H9 (cell line): ENCODE data around the gene CXXC5. TPM values are rescaled to one million over a fixed set of nuclear protein-coding genes. Genes with fewer than 3 reads are reported as not detected.
A peak's percentile ranks its signal among the peaks of the same experiment; 100 is the strongest.

ENCODE experiments used
- DNase-seq: peaks from one replicate; pipeline ENCODE4 v3.0.0-alpha.2; 2017
- H2AFZ ChIP-seq: one replicate; pipeline ENCODE4 v1.6.1; 2013; ENCODE audit warnings: mild to moderate bottlenecking, low read length, control low read depth, moderate library complexity
- H2AK5ac ChIP-seq: 2 replicates; pipeline ENCODE4 v1.6.1; 2013; ENCODE audit warnings: low read length, control low read depth, mixed read lengths; ENCODE audit not compliant: insufficient read length
- H2BK120ac ChIP-seq: one replicate; pipeline ENCODE4 v1.6.1; 2013; ENCODE audit warnings: low read depth, mild to moderate bottlenecking, low read length, control low read depth, inconsistent platforms; ENCODE audit not compliant: poor library complexity, severe bottlenecking
- H2BK12ac ChIP-seq: 2 replicates; pipeline ENCODE4 v1.6.1; 2013; ENCODE audit warnings: low read length, control low read depth, mixed read lengths, low read depth; ENCODE audit not compliant: insufficient read length
- H2BK15ac ChIP-seq: 2 replicates; pipeline ENCODE4 v1.6.1; 2013; ENCODE audit warnings: low read depth, low read length, control low read depth
- H2BK20ac ChIP-seq: one replicate; pipeline ENCODE4 v1.6.1; 2013; ENCODE audit warnings: low read depth, mild to moderate bottlenecking, low read length, control low read depth, inconsistent platforms; ENCODE audit not compliant: poor library complexity, severe bottlenecking
- H2BK5ac ChIP-seq: 2 replicates; pipeline ENCODE4 v1.6.1; 2013; ENCODE audit warnings: low read length, control low read depth, mixed read lengths; ENCODE audit not compliant: insufficient read length
- H3K14ac ChIP-seq: 2 replicates; pipeline ENCODE4 v1.6.1; 2013; ENCODE audit warnings: low read length, control low read depth; ENCODE audit not compliant: insufficient read depth
- H3K18ac ChIP-seq: 2 replicates; pipeline ENCODE4 v1.6.1; 2013; ENCODE audit warnings: low read depth, mild to moderate bottlenecking, mixed read lengths, low read length, control low read depth; ENCODE audit not compliant: insufficient read length
- H3K23ac ChIP-seq: 2 replicates; pipeline ENCODE4 v1.6.1; 2013; ENCODE audit warnings: low read length, control low read depth, mixed read lengths, low read depth; ENCODE audit not compliant: insufficient read length
- H3K23me2 ChIP-seq: 2 replicates; pipeline ENCODE4 v1.6.1; 2013; ENCODE audit warnings: low read depth, mild to moderate bottlenecking, mixed read lengths, low read length, control low read depth; ENCODE audit not compliant: insufficient read length, poor library complexity, severe bottlenecking
- H3K27ac ChIP-seq: 2 replicates; pipeline ENCODE4 v1.5.1; 2013; ENCODE audit warnings: low read length, control low read depth, mixed read lengths, low read depth; ENCODE audit not compliant: insufficient read length
- H3K27me3 ChIP-seq: 2 replicates; pipeline ENCODE4 v1.6.1; 2013; ENCODE audit warnings: low read length, control low read depth, inconsistent platforms; ENCODE audit not compliant: insufficient read depth
- H3K4ac ChIP-seq: 2 replicates; pipeline ENCODE4 v1.6.1; 2013; ENCODE audit warnings: low read depth, mild to moderate bottlenecking, control low read depth, inconsistent platforms, low read length, moderate library complexity
- H3K4me1 ChIP-seq: 2 replicates; pipeline ENCODE4 v1.6.1; 2013; ENCODE audit warnings: low read length, control low read depth, inconsistent platforms; ENCODE audit not compliant: insufficient read depth
- H3K4me2 ChIP-seq: 2 replicates; pipeline ENCODE4 v1.6.1; 2013; ENCODE audit warnings: low read length, control low read depth, mixed read lengths; ENCODE audit not compliant: insufficient read length, insufficient read depth
- H3K56ac ChIP-seq: 2 replicates; pipeline ENCODE4 v1.6.1; 2013; ENCODE audit warnings: low read depth, mild to moderate bottlenecking, mixed read lengths, low read length, control low read depth; ENCODE audit not compliant: insufficient read length
- H3K79me1 ChIP-seq: 2 replicates; pipeline ENCODE4 v1.6.1; 2013; ENCODE audit warnings: low read depth, mild to moderate bottlenecking, moderate library complexity, low read length, control low read depth, inconsistent platforms; ENCODE audit not compliant: insufficient read depth, poor library complexity, severe bottlenecking
- H3K79me2 ChIP-seq: 2 replicates; pipeline ENCODE4 v1.6.1; 2013; ENCODE audit warnings: low read length, control low read depth, inconsistent platforms; ENCODE audit not compliant: insufficient read depth
- H3K9ac ChIP-seq: 2 replicates; pipeline ENCODE4 v1.6.1; 2013; ENCODE audit warnings: low read length, control low read depth, mixed read lengths; ENCODE audit not compliant: insufficient read length; ENCODE audit errors: extremely low read depth
- H3K9me3 ChIP-seq: one replicate; pipeline ENCODE4 v1.6.1; 2013; ENCODE audit warnings: low read depth, low read length, inconsistent platforms; ENCODE audit not compliant: control insufficient read depth
- H3T11ph ChIP-seq: one replicate; pipeline ENCODE4 v1.6.1; 2013; ENCODE audit warnings: mild to moderate bottlenecking, low read length, control low read depth, inconsistent platforms
- H4K20me1 ChIP-seq: one replicate; pipeline ENCODE4 v1.6.1; 2013; ENCODE audit not compliant: control insufficient read depth, insufficient read length, insufficient read depth
- H4K5ac ChIP-seq: 2 replicates; pipeline ENCODE4 v1.6.1; 2013; ENCODE audit warnings: low read depth, mild to moderate bottlenecking, mixed read lengths, low read length, control low read depth; ENCODE audit not compliant: insufficient read length
- H4K8ac ChIP-seq: replicated peaks from 2 replicates; pipeline ENCODE4 v1.6.1; 2013; ENCODE audit warnings: low read length, control low read depth, mixed read lengths, low read depth; ENCODE audit not compliant: insufficient read length
- H4K91ac ChIP-seq: 2 replicates; pipeline ENCODE4 v1.6.1; 2013; ENCODE audit warnings: low read depth, mild to moderate bottlenecking, moderate library complexity, mixed read lengths, low read length, control low read depth; ENCODE audit not compliant: insufficient read length
- H3K27ac Mint-ChIP-seq, 3 experiments: 2 replicates in 2 of 3; 3 replicates in 1 of 3; pipeline ENCODE4 v1.8.0; 2020 to 2021; ENCODE audit warnings: mixed read lengths in 3 of 3, mild to moderate bottlenecking in 1 of 3, moderate library complexity in 1 of 3
- H3K27me3 Mint-ChIP-seq: 2 replicates; pipeline ENCODE4 v1.8.0; 2021; ENCODE audit warnings: low read depth, mild to moderate bottlenecking, moderate library complexity, mixed read lengths
- H3K36me3 Mint-ChIP-seq, 3 experiments: 2 replicates in 2 of 3; 3 replicates in 1 of 3; pipeline ENCODE4 v1.8.0; 2020 to 2021; ENCODE audit warnings: low read depth in 3 of 3, mixed read lengths in 3 of 3; ENCODE audit not compliant: insufficient read depth in 1 of 3
- H3K4me1 Mint-ChIP-seq, 2 experiments: 2 replicates each; pipeline ENCODE4 v1.8.0; 2020; ENCODE audit warnings: mixed read lengths in 2 of 2
- H3K4me3 Mint-ChIP-seq, 2 experiments: 2 replicates in 1 of 2; 3 replicates in 1 of 2; pipeline ENCODE4 v1.8.0; 2020 to 2021; ENCODE audit warnings: mild to moderate bottlenecking in 2 of 2, mixed read lengths in 2 of 2, moderate library complexity in 1 of 2
- H3K9me3 Mint-ChIP-seq, 2 experiments: 2 replicates in 1 of 2; 3 replicates in 1 of 2; pipeline ENCODE4 v1.8.0; 2020; ENCODE audit warnings: mild to moderate bottlenecking in 2 of 2, mixed read lengths in 2 of 2, moderate library complexity in 1 of 2
- WGBS: extraction: QIAGEN DNeasy Blood & Tissue Kit; methylation state at CpG from one replicate; pipeline ENCODE4 v1.1.7; 2013; ENCODE audit warnings: missing lambda C conversion rate, low lambda C conversion rate, mixed read lengths; ENCODE audit not compliant: insufficient read length; ENCODE audit errors: extremely low coverage; 5-methylcytosine and 5-hydroxymethylcytosine counted together
- total RNA-seq: library from RNA; stranded (reverse); gene quantifications from 2 replicates; pipeline ENCODE4 v1.2.1, GENCODE V29; 2021
- TF ChIP-seq, protein P1 (sequence below): fragments of 200-600 bp; sonication (generic); conservative IDR thresholded peaks from 3 replicates; pipeline ENCODE4 v1.8.0; 2021; ENCODE audit warnings: antibody characterized with exemption, mild to moderate bottlenecking

Gene CXXC5
- total RNA-seq, 1 experiment from 2014 or later: 105 TPM

DNA sequence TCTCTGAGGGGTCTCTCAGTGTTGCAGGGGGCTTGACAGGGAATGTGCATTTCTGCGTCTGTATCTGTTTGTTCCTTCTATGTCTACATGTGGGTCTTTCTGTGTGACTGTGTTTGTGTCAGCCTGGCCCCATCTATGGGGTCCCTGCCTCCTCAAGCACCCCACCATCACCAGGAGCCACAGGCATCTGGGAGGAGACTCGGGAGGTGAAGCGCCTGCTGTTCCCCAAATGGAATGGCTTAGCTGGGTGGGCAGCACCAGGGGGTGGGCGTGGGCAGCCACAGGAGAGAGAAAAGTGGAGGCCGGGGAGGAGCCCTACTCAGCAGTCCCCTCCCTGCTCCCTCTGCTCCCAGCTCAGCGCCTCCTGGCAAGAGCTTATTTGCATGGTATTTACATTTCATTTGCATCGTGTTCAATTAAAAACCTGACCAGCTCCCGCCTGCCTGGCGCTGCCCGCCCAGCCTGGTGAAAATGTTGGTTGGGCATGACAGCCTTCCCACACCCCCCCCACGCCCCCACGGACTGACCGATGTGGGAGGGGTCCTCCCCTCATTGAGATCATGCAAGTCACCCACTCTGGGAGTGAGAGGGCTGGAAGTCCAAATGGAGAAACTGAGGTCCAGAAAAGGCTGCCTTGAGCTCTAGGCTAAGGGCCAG, 50.5 kb downstream of the CXXC5 start:
- H3K4me3 Mint-ChIP-seq: peak overlapping the region in 1 of 2 experiments; percentile 60; a peak in 4 of 5 replicates
- H3K27me3 Mint-ChIP-seq: peaks cover 34% of the 10 kb centered on the region
- Histone ChIP-seq H2AFZ (no peak overlapping the region), H3K18ac (no peak overlapping the region), H2BK12ac (no peak overlapping the region), H4K8ac (no peak overlapping the region), H3K27me3 (no peaks in the 10 kb centered on the region; the same call in 1 of the 2 replicates), H3K4ac (no peak overlapping the region), H4K5ac (no peak overlapping the region), H3K9ac (no peak overlapping the region), H3K23ac (no peak overlapping the region), H3K4me1 (peaks cover 10% of the 10 kb centered on the region), H2BK5ac (no peak overlapping the region), H2BK120ac (no peak overlapping the region), H4K20me1 (no peaks in the 10 kb centered on the region), H2BK15ac (no peak overlapping the region), H3K9me3 (no peaks in the 10 kb centered on the region), H3K27ac (no peak overlapping the region), H2AK5ac (no peak overlapping the region), H3T11ph (no peak overlapping the region), H3K4me2 (no peak overlapping the region), H4K91ac (no peak overlapping the region), H2BK20ac (no peak overlapping the region), H3K23me2 (peaks cover 7% of the 10 kb centered on the region), H3K79me1 (no peaks in the 10 kb centered on the region), H3K56ac (no peak overlapping the region), H3K79me2 (no peaks in the 10 kb centered on the region), H3K14ac (no peak overlapping the region)
- H3K9me3 Mint-ChIP-seq: no peaks in the 10 kb centered on the region
- H3K36me3 Mint-ChIP-seq: peaks cover 0 to 2% (median 0%) of the 10 kb centered on the region in 3 experiments; a peak in 1 of 7 replicates
- WGBS: no CpG with 5 or more reads among the region's 13 CpGs
- DNase-seq: peak; percentile 94
- H3K27ac Mint-ChIP-seq: peak overlapping the region; percentile 71 to 82 (median 74); a peak in 5 of 7 replicates
- TF ChIP-seq, protein P1, sequence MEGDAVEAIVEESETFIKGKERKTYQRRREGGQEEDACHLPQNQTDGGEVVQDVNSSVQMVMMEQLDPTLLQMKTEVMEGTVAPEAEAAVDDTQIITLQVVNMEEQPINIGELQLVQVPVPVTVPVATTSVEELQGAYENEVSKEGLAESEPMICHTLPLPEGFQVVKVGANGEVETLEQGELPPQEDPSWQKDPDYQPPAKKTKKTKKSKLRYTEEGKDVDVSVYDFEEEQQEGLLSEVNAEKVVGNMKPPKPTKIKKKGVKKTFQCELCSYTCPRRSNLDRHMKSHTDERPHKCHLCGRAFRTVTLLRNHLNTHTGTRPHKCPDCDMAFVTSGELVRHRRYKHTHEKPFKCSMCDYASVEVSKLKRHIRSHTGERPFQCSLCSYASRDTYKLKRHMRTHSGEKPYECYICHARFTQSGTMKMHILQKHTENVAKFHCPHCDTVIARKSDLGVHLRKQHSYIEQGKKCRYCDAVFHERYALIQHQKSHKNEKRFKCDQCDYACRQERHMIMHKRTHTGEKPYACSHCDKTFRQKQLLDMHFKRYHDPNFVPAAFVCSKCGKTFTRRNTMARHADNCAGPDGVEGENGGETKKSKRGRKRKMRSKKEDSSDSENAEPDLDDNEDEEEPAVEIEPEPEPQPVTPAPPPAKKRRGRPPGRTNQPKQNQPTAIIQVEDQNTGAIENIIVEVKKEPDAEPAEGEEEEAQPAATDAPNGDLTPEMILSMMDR: no peak
- peaks cover 45 to 46% of the 10 kb centered on the region in 2 experiments for H3K4me1 Mint-ChIP-seq
